ENCODE measurements around the gene GSTP1.

- no peak for TF ChIP-seq CTCF (conservative IDR thresholded peaks at IDR 0.05; ENCODE audit: low read length)
- no peak for TF ChIP-seq EZH2phosphoT487 (IDR thresholded peaks at IDR 0.05; ENCODE audit: borderline replicate concordance, low read depth, low read length)
These were observed 13.2 kb downstream of the GSTP1 start for GRCh38 chr11:67596753-67597300.

All from OCI-LY7 (cell line).